ENCODE measurements around the gene ZNF23.

ZNF23 gene

DNA sequence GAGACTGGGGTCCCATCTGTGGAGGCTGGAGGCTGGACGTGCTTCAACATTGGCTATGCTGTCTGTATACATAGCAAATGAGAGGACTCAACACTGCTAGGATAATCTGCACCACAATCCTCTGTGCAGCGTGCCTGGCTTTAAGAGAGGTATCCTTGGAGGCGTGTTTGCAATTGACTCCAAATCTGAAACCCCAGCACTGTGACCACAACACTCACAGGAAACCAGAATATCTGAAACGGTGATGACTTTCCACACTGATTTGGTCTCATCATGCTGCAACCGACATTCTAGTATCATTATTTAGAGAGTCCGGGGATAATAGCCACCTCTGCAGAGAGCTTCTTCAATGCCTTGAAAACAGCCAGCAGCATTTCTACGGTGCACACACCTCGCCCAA, 55.3 kb downstream of the ZNF23 start:
- no peak overlapping the region for H3K4me3 ChIP-seq (ENCODE audit: low read length)
- DNase-seq (ENCODE audit: low read depth) = no peak

DNA sequence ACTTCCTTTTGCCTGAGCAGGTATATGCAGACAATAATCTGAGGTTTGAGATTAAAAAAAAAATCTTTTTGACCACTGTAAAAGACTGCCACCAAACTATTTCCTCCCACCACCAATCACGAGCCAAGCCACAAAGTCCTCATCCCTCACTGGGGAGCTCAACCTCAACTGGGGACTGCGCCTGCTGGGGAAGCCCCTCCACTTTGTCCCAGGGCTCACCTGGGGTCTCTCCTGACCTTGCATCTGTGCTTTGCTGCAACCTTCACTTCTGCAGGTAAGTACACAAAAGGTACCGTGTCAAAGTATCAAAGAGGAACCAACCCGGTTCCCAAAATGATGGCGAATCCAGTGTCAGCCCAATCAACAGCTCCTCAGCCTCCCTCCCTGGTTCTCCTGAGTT, 55.7 kb downstream of the ZNF23 start:
- no peak for DNase-seq (ENCODE audit: low read depth)
- no peak for TF ChIP-seq CTCF (IDR thresholded peaks at IDR 0.05; ENCODE audit: insufficient read depth, low read depth, low read length, missing control alignments)
- no peak overlapping the region for H3K4me3 ChIP-seq (ENCODE audit: low read length)

More for the DNA sequence above, 55.3 kb downstream of the ZNF23 start:
- no peak for TF ChIP-seq CTCF (IDR thresholded peaks at IDR 0.05; ENCODE audit: insufficient read depth, low read depth, low read length, missing control alignments)

GRCh38 chr16:71404364-71404763, 57.7 kb downstream of the ZNF23 start:
- H3K4me3 ChIP-seq (ENCODE audit: low read length) = no peak overlapping the region
- DNase-seq (ENCODE audit: low read depth) = no peak
- no peak for TF ChIP-seq CTCF (IDR thresholded peaks at IDR 0.05; ENCODE audit: insufficient read depth, low read depth, low read length, missing control alignments)

GRCh38 chr16:71402674-71403073, 59.4 kb downstream of the ZNF23 start:
- DNase-seq (ENCODE audit: low read depth) = no peak
- TF ChIP-seq CTCF (IDR thresholded peaks at IDR 0.05; ENCODE audit: insufficient read depth, low read depth, low read length, missing control alignments) = no peak
- H3K4me3 ChIP-seq (ENCODE audit: low read length) = no peak overlapping the region

DNA sequence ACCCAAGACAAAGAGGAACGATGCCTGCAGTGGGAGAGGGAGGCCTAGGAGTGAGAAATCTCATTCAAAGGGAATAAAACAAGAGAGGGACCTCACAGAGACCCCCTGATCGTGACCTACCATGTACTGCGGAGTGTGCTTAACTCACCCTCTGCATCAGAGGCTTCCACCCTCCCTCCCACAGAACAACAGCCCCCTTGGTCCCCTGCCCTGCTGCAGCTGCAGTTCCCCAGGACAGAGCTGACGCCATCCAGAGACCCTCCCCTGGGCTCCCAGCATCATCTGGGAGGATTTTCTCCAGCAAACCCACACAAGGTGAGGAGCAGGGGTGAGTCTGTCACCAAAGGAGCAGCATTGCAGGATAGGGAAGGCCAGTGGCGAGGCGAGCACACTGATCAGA, 60.0 kb downstream of the ZNF23 start:
- H3K4me3 ChIP-seq (ENCODE audit: low read length) = no peak overlapping the region
- no peak for TF ChIP-seq CTCF (IDR thresholded peaks at IDR 0.05; ENCODE audit: insufficient read depth, low read depth, low read length, missing control alignments)
- no peak for DNase-seq (ENCODE audit: low read depth)

GRCh38 chr16:71399801-71400563, 62.1 kb downstream of the ZNF23 start:
- no peak for DNase-seq (ENCODE audit: low read depth)
- no peak for TF ChIP-seq CTCF (IDR thresholded peaks at IDR 0.05; ENCODE audit: insufficient read depth, low read depth, low read length, missing control alignments)
- H3K4me3 ChIP-seq (ENCODE audit: low read length) = no peak overlapping the region

Data from epithelial cell of esophagus (primary cell).